Muscle layer of colon (tissue), 2 donors: ENCODE measurements around the gene DROSHA.

Source experiments
- H3K27ac ChIP-seq: one replicate; pipeline ENCODE4 v1.7.0; 2013; ENCODE audit warnings: low read depth, mild to moderate bottlenecking, low read length, moderate library complexity
- H3K27me3 ChIP-seq, 2 donors: one replicate each; pipeline ENCODE4 v1.7.0; 2013; ENCODE audit warnings: low read length in 2 of 2, mild to moderate bottlenecking in 2 of 2; ENCODE audit not compliant: insufficient read depth in 2 of 2, control insufficient read depth in 1 of 2
- H3K36me3 ChIP-seq: one replicate; pipeline ENCODE4 v1.7.0; 2013; ENCODE audit warnings: mild to moderate bottlenecking, low read length; ENCODE audit not compliant: insufficient read depth
- H3K4me1 ChIP-seq: one replicate; pipeline ENCODE4 v1.7.0; 2013; ENCODE audit warnings: mild to moderate bottlenecking, low read length; ENCODE audit not compliant: insufficient read depth
- H3K4me3 ChIP-seq, 2 donors: one replicate each; pipeline ENCODE4 v1.7.0; 2013; ENCODE audit warnings: low read length in 2 of 2, low read depth in 1 of 2, mild to moderate bottlenecking in 1 of 2, moderate library complexity in 1 of 2
- H3K9ac ChIP-seq: one replicate; pipeline ENCODE4 v1.7.0; 2013; ENCODE audit warnings: low read length
- H3K9me3 ChIP-seq: one replicate; pipeline ENCODE4 v1.7.0; 2013; ENCODE audit warnings: mild to moderate bottlenecking, low read length
- donor health status: abdominal sarcoma.
- donor health status: Adenocarcinoma of cecum.

Gene DROSHA

DNA sequence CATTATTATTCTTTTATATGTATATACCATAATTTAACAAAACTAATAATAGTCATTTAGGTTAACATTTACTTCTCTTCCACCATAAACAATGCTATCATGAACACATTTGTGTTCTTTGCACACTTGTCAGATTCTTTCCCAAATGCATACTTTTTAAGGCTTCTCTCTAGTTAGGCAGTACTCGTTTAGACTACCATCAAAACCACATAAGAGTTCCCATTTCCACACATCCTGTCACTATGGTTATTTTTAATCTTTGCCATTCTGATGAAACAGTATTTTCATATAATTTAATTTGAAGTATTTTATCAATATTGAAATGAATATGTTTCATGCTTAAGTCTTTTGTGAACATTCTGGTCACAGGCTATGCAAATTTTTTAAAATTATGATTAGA, 15.1 kb downstream of the DROSHA start:
- H3K27ac ChIP-seq, result no peak overlapping the region
- H3K4me1 ChIP-seq, result no peaks in the 10 kb centered on the region
- peaks cover 41% of the 10 kb centered on the region for H3K36me3 ChIP-seq
- H3K27me3 ChIP-seq, result no peaks in the 10 kb centered on the region
- no peaks in the 10 kb centered on the region for H3K9me3 ChIP-seq
- no peak overlapping the region for H3K9ac ChIP-seq
- H3K4me3 ChIP-seq, result no peak overlapping the region

DNA sequence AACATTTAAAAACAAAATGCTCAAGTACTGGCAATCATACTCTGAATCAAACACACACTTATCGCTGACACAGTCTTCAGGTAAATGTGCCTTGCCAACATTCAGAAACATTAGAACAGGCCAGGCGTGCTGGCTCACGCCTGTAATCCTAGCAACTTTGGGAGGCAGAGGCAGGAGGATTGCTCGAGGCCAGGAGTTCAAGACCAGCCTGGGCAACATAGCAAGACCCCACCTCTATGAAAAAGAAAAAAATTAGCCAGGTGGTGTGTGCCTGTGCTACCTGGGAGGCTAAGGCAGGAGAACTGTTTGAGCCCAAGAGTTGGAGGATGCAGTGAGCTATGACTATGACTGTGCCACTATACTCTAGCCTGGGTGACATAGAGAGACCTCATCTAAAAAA, 20.6 kb downstream of the DROSHA start:
- no peak overlapping the region for H3K9ac ChIP-seq
- H3K27ac ChIP-seq, result no peak overlapping the region
- no peaks in the 10 kb centered on the region for H3K4me1 ChIP-seq
- no peaks in the 10 kb centered on the region for H3K9me3 ChIP-seq
- H3K27me3 ChIP-seq, result no peaks in the 10 kb centered on the region
- H3K36me3 ChIP-seq, result peaks cover 60% of the 10 kb centered on the region
- H3K4me3 ChIP-seq, result no peak overlapping the region

DNA sequence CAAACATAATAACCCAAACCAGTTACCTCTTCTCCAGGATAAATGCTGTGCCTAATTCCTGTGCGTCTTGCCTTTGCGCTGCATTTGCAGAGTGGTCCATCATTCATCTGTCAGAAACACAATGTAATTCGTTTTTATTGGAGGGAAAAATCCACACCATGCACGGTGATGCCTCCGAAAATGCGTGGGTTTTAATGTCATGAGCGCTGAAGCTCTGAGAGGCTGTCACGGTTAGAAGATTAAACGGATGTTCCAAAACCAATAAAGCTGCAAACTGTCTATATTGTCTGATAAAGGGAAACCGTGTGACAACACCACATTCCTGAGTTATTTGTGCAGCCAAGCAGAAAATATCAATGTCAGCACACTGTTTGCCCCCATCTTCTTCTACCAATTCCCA, 27.4 kb downstream of the DROSHA start:
- Histone ChIP-seq H3K4me3 (no peak overlapping the region), H3K27me3 (no peaks in the 10 kb centered on the region), H3K36me3 (peaks cover 56% of the 10 kb centered on the region)

DNA sequence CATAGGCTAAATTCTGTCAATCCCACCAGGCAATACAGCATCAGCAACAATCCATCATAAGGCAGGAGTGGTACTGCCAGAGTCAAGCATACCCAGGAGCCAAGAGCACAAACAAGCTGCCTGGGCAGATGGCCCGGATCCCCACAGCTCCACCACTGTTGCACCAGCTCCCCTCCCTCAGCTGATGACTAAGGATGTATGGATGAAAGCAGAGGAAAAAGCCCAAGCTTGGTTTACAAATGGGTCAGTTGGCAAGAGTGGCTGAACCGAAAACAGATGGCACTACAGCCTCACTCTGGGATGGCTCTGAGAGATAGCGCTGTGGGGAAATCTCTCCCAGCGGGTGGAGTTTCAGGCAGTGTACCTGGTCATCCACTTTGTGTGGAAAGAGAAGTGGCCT, 29.4 kb downstream of the DROSHA start:
- no peaks in the 10 kb centered on the region for H3K27me3 ChIP-seq
- no peaks in the 10 kb centered on the region for H3K4me1 ChIP-seq
- H3K4me3 ChIP-seq, result no peak overlapping the region
- H3K9me3 ChIP-seq, result no peaks in the 10 kb centered on the region
- H3K27ac ChIP-seq, result no peak overlapping the region
- H3K9ac ChIP-seq, result no peak overlapping the region
- H3K36me3 ChIP-seq, result peaks cover 61% of the 10 kb centered on the region

More for the DNA sequence above, 27.4 kb downstream of the DROSHA start:
- no peak overlapping the region for H3K9ac ChIP-seq
- H3K9me3 ChIP-seq, result no peaks in the 10 kb centered on the region
- no peaks in the 10 kb centered on the region for H3K4me1 ChIP-seq
- H3K27ac ChIP-seq, result no peak overlapping the region

DNA sequence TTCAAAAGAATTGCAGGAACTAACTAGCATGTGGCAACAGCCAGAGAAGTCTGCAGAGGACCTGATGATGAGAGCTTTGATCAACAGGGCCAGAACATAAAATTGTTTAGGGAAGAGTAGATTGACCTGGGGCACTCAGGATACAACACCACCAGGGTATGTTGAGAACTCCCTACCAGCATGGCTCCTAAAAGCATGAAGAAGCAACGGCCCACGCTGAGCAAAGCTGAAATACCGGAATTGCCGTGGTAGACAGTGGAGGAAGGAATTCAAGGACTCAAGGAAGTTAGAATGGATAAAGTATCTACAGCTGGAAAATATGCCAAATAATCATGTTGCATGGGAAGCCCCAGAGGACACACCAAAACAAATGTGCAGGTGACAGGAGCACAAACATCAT, 31.6 kb downstream of the DROSHA start:
- no peak overlapping the region for H3K27ac ChIP-seq
- H3K4me1 ChIP-seq, result no peaks in the 10 kb centered on the region
- no peaks in the 10 kb centered on the region for H3K9me3 ChIP-seq
- no peak overlapping the region for H3K9ac ChIP-seq
- peaks cover 78% of the 10 kb centered on the region for H3K36me3 ChIP-seq
- H3K27me3 ChIP-seq, result no peaks in the 10 kb centered on the region
- H3K4me3 ChIP-seq, result no peak overlapping the region

DNA sequence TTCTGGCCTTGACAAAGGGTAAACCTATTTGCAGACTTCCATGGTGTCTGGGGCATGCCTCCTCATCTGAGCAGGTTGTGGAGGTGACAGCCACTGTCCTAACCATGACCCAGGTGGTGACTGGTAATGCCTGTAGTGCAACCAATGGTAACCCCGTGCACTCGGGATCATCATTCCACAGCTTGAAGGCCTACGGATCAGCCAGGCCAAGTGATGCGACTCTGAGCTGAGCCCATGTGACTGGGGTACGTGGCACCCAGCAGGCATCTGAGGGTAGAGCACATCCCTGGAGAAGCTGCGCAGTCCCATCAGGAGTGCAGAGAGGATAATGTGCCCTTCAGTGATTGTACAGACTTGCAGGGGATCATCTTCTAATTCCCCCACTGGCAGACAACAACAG, 35.0 kb downstream of the DROSHA start:
- Histone ChIP-seq H3K9me3 (no peaks in the 10 kb centered on the region), H3K4me1 (no peaks in the 10 kb centered on the region), H3K4me3 (no peak overlapping the region), H3K27me3 (no peaks in the 10 kb centered on the region), H3K27ac (no peak overlapping the region), H3K9ac (no peak overlapping the region), H3K36me3 (peaks cover 75% of the 10 kb centered on the region)

DNA sequence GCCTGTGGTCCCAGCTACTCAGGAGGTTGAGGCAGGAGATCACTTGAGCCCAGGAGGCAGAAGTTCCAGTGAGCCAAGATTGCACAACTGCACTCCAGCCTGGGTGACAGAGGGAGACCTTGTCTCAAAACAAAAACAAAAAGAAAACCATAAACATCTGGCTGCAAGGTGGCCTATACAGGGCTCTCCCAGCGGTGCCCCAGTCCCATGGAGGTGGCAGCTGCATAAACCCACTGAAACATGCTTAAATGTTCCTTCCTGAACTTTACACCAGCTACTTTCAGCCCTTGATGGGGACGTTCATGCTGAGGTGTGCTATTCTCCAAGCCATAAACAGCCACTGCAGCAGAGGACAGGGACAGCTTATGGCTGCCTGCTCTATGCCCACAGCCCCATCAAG, 35.6 kb downstream of the DROSHA start:
- no peaks in the 10 kb centered on the region for H3K9me3 ChIP-seq
- H3K4me3 ChIP-seq, result no peak overlapping the region
- H3K27ac ChIP-seq, result no peak overlapping the region
- no peak overlapping the region for H3K9ac ChIP-seq
- peaks cover 70% of the 10 kb centered on the region for H3K36me3 ChIP-seq
- no peaks in the 10 kb centered on the region for H3K4me1 ChIP-seq
- H3K27me3 ChIP-seq, result no peaks in the 10 kb centered on the region

DNA sequence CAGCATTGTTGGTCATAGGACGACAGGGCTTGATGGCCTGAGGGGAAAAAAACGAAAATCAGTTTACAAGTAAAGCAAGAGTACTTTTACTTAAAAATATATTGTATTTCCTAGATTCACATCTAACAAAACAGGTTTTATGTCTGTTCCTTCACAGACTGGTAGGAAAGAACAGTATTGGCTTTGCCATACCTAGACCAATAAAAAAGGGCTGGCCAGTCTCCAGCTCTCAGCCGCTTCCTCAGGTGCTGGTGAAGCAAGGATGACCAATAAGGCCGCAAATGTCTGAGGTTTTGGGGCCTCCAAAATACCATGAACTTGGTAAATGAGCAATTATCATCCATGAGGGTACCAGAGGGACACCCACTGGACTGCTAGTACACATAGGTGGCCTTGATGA, 36.6 kb downstream of the DROSHA start:
- Histone ChIP-seq H3K9me3 (no peaks in the 10 kb centered on the region), H3K36me3 (peaks cover 65% of the 10 kb centered on the region), H3K27me3 (no peaks in the 10 kb centered on the region), H3K4me3 (no peak overlapping the region), H3K9ac (no peak overlapping the region), H3K4me1 (no peaks in the 10 kb centered on the region), H3K27ac (no peak overlapping the region)

DNA sequence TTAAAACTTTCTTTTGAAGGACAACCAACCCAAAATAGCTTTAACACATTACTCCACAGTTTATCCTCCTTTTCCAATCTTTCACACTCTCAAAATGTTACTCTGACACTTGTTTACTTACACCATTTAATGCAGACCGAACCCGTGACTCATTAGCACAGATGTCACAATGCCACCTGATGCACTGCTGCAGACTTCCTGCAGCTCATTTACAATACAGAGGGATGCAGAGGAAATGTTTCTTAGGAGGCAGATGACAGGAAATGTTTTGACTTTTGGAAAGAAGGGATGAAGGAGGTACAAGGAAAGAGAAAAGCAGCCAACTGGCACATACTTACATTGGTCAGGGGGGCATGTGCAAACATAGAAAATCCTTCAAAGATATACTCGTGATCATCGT, 39.0 kb downstream of the DROSHA start:
- Histone ChIP-seq H3K27ac (no peak overlapping the region), H3K36me3 (peaks cover 46% of the 10 kb centered on the region)

DNA sequence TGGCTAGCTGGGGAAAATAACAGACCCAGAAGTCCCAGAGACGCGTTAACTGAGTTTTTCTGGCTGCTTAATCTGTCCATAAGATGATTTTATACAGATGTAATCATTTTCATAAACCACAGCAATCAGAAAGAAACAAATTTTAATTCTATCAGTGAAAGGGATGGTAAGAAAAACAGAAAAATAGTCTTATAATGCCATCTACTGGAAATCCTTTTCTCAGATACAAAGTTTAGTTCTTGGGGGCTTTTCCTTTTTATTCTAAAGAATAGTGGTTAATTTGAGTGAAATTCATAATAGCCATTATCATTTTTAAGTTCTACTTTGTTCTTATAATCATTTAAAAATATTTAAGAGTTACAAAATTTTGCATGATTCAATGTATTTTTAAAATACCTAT, 44.4 kb downstream of the DROSHA start:
- H3K9ac ChIP-seq, result no peak overlapping the region
- no peaks in the 10 kb centered on the region for H3K9me3 ChIP-seq
- no peak overlapping the region for H3K4me3 ChIP-seq
- H3K27ac ChIP-seq, result no peak overlapping the region
- H3K36me3 ChIP-seq, result peaks cover 21% of the 10 kb centered on the region
- no peaks in the 10 kb centered on the region for H3K27me3 ChIP-seq
- H3K4me1 ChIP-seq, result no peaks in the 10 kb centered on the region

More for the DNA sequence above, 39.0 kb downstream of the DROSHA start:
- Histone ChIP-seq H3K9ac (no peak overlapping the region), H3K27me3 (no peaks in the 10 kb centered on the region), H3K4me1 (no peaks in the 10 kb centered on the region), H3K9me3 (no peaks in the 10 kb centered on the region), H3K4me3 (no peak overlapping the region)

DNA sequence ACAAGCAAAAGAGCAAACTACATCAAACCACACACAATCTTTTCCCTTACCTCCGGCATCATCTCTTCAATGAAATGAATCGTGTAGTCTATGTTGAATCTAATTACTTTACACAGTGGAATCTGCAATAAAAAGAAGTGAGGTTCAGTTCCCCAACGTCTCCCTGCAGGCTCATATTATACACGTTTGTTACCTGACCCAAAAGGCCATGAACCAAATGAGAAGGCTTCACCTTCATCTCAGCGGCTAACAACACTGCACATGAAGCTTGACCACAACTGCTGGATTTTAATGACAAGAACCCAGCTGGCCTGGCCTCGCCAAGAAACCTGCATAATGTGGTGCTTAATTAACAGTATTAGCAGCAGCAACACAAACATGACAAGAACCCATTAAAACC, 45.5 kb downstream of the DROSHA start:
- Histone ChIP-seq H3K27ac (no peak overlapping the region), H3K4me1 (no peaks in the 10 kb centered on the region), H3K4me3 (no peak overlapping the region), H3K36me3 (peaks cover 24% of the 10 kb centered on the region), H3K9ac (no peak overlapping the region), H3K9me3 (no peaks in the 10 kb centered on the region), H3K27me3 (no peaks in the 10 kb centered on the region)

DNA sequence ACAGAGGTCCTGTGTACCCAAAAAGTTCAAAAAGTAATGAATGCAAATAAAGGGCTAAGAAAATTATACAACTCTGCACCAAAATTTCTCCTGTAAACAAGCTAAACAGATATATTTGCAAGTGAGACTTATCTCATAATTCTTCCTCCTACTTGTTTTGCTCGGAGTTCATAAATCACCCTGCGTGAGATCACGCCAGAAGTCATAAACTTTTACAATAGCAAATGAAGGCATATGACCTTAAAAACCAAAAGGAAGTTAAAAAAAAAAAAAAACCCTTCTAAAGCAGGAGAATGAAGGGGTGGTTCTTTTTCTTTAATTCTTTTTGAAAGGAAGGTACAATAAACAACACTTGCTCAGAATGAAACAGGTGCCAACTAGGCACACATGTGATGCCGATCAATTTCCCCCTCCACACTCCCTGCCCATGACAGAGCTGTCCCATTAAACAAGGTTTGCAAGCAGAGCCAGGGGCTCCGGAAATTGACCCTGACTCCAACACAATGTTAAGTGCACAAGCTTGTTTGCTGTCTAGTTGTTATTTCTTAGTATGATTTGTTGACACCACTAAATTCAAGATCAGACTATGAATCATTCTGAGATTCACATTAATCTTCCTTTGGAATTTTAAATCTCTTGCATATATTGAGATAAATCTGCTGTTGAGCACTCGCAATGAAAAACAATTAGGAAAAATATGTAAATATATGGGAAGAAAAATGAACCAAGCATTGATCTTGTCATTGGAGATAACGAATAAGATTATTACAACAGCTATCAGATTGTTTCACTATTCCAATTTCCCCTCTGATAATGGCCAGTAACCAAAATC, 46.3 kb downstream of the DROSHA start:
- Histone ChIP-seq H3K36me3 (peaks cover 22% of the 10 kb centered on the region), H3K27me3 (no peaks in the 10 kb centered on the region), H3K27ac (no peak overlapping the region), H3K4me1 (no peaks in the 10 kb centered on the region), H3K9me3 (no peaks in the 10 kb centered on the region), H3K9ac (no peak overlapping the region), H3K4me3 (no peak overlapping the region)
